Activated T-helper 2 cell treated with anti-CD3 and anti-CD28 coated beads, Interferon-gamma antibody, Interleukin-2, Interleukin-4, amounts not matched to agents 10 μg/mL and 5 μg/mL and 100 μg/mL, durations not matched to agents 14 hours and 24 hours and 36 hours (primary cell): Measurements from ENCODE around the gene ASS1. TPM values are rescaled to one million over a fixed set of nuclear protein-coding genes. Genes with fewer than 3 reads are reported as not detected.

Experiments
- DNase-seq: peaks from one replicate; pipeline ENCODE4 v3.0.0; 2021; ENCODE audit warnings: low spot score
- H3K27ac Mint-ChIP-seq: one replicate; pipeline ENCODE4 v1.8.0; 2021; ENCODE audit warnings: mixed read lengths
- H3K27me3 Mint-ChIP-seq: one replicate; pipeline ENCODE4 v1.8.0; 2021; ENCODE audit warnings: low read depth, mixed read lengths
- H3K36me3 Mint-ChIP-seq: one replicate; pipeline ENCODE4 v1.8.0; 2021; ENCODE audit warnings: low read depth, mixed read lengths
- H3K4me1 Mint-ChIP-seq: one replicate; pipeline ENCODE4 v1.8.0; 2021; ENCODE audit warnings: low read depth, mixed read lengths
- H3K4me3 Mint-ChIP-seq: one replicate; pipeline ENCODE4 v1.8.0; 2021; ENCODE audit warnings: low read depth, mild to moderate bottlenecking, moderate library complexity, mixed read lengths
- H3K9me3 Mint-ChIP-seq: one replicate; pipeline ENCODE4 v1.8.0; 2021; ENCODE audit warnings: mixed read lengths
- intact Hi-C: fragments of 100-400 bp; cut with micrococcal nuclease; formaldehyde crosslinking; loops from one replicate; pipeline ENCODE4 v1.15.1; 2023
- total RNA-seq: library from RNA; stranded (reverse); gene quantifications from 2 replicates; pipeline ENCODE4 v1.2.3, GENCODE V29; 2022

Gene ASS1
- total RNA-seq, 1 donor from 2014 or later = 3.2 TPM

GRCh38 chr9:130497139-130497538 is 52.4 kb downstream of the ASS1 start:
- no peaks in the 10 kb centered on the region for H3K4me1 Mint-ChIP-seq
- DNase-seq = no peak
- intact Hi-C loops = no loop called here
- H3K9me3 Mint-ChIP-seq = peaks cover 4% of the 10 kb centered on the region
- H3K4me3 Mint-ChIP-seq = no peak overlapping the region
- no peaks in the 10 kb centered on the region for H3K36me3 Mint-ChIP-seq
- H3K27ac Mint-ChIP-seq = no peak overlapping the region
- H3K27me3 Mint-ChIP-seq = no peaks in the 10 kb centered on the region

DNA sequence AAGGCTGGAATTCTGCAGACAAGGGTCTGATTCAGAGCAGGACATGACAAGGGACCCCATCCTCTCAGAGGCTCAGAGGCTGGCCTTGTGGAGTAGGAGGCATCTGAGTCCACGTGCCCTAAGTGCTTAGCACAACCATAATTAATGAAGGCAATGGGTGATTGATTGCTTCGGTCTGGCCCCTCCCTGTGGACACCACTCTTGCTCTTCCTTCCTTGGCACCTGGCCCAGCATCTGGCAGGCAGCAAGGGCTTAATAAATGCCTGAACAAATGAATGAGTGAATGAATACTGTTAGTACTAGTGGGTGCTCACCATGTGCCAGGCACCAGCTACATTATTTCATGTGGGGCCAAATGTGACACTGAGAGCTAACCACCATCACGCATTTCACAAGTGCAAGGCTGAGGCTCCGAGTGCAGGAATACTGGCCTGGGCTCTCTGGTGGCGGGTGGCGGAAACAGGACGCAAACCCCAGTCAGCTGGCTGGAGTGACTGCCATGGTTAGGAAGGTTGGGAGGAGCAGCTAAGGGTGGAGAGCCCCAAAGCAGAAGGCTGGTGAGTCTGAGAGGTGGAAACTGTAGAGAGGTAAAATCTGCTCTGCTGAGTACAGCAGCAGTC is 53.6 kb downstream of the ASS1 start:
- Mint-ChIP-seq H3K27ac (no peak overlapping the region), H3K4me1 (no peaks in the 10 kb centered on the region), H3K27me3 (no peaks in the 10 kb centered on the region), H3K4me3 (no peak overlapping the region), H3K9me3 (peaks cover 4% of the 10 kb centered on the region), H3K36me3 (no peaks in the 10 kb centered on the region)
- DNase-seq = no peak
- intact Hi-C loops = no loop called here

DNA sequence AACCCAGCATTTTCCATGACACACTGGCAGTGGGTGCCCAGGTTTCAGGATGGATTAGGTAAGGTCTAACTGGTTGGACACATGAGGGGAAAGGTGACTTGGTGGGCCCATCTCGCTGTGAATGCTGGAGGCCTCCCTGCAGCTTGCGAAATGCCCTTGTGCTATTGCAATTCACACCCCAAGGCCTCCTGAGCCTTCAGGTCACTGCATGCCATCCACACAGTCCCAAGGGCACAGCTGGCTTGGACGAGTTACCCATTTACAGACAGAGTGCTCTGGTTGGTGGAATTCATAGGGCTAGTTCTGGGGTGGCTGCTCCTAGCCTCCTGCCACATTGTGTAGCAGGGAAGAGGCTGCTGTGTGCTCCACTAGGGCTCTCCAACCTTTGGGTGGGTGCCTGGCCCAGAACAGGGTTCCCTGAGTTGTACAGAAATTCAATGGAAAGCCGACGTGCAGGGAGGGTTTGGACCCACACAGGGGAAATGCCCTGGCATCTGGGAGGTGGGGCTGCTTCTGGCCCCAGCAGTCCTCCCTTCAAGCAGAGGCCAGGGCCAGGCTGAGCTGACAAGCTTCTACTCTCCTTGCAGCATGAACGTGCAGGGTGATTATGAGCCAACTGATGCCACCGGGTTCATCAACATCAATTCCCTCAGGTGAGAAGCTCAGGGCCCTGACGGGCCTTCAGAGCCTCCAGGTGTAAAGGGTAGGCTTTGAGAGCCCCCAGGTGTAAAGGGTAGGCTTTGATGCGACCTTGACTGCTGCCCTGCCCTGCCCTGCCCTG is 54.3 kb downstream of the ASS1 start:
- Mint-ChIP-seq H3K4me3 (no peak overlapping the region), H3K9me3 (peaks cover 4% of the 10 kb centered on the region), H3K27ac (no peak overlapping the region), H3K27me3 (no peaks in the 10 kb centered on the region), H3K4me1 (no peaks in the 10 kb centered on the region), H3K36me3 (no peaks in the 10 kb centered on the region)
- intact Hi-C loops = no loop called here
- no peak for DNase-seq

DNA sequence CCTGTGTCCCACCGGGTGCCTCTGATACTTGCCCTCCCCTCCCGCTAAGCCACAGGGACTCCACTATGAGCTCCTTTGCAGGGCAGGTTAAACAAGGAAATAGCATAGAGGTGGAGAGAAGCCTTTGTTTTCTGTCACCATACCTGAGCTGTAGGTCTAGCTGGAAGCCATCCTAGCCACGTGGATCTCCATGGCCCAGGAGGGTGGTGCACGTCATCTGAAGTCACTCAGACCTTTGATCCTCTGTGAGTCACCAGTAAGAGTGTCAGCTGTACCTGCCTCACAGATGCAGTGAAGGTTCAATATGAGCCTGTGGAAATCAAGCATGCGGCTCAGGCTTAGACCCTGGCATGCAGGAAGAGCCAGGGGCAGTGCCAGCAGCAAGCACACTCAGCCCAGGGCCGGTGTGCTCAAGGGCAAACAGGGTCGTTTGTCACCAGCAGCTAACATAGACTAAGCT is 55.1 kb downstream of the ASS1 start:
- intact Hi-C loops = no loop called here
- DNase-seq = no peak
- Mint-ChIP-seq H3K4me3 (no peak overlapping the region), H3K27ac (no peak overlapping the region), H3K4me1 (no peaks in the 10 kb centered on the region), H3K9me3 (peaks cover 3% of the 10 kb centered on the region), H3K36me3 (no peaks in the 10 kb centered on the region), H3K27me3 (no peaks in the 10 kb centered on the region)

DNA sequence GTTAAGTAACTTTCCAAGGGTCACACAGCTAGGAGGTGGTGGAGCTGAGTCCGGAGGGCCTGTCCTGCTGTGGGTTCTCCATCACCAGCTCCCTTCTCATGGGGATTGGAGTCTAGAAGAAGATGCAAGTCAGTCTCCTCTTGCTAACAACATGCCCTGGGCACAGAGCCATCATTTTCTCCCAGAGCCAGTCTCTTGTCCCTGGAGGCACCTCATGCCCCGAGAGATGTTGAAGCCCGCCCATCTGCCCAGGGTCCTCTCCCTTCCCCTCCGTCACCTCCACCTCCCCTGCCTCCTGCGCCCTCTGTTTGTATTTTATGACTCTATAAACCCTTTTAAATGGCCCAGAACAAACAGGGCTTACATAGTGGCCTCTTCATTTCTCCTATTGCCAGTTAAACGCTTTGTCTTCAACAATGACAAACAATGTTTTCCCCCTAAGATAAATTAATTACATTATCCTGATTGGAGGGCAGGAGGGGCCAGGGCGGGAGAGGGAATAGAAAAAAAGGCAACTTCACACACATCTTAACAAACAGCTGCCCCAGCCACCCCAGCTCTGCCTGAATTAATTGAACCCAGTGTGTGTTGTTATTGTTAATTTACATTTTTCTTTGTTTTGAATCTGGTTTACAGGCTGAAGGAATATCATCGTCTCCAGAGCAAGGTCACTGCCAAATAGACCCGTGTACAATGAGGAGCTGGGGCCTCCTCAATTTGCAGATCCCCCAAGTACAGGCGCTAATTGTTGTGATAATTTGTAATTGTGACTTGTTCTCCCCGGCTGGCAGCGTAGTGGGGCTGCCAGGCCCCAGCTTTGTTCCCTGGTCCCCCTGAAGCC is 55.8 kb downstream of the ASS1 start:
- Mint-ChIP-seq H3K4me3 (no peak overlapping the region), H3K36me3 (no peaks in the 10 kb centered on the region), H3K27ac (no peak overlapping the region), H3K4me1 (no peaks in the 10 kb centered on the region), H3K9me3 (no peaks in the 10 kb centered on the region), H3K27me3 (no peaks in the 10 kb centered on the region)
- no peak for DNase-seq
- intact Hi-C loops = no loop called here

DNA sequence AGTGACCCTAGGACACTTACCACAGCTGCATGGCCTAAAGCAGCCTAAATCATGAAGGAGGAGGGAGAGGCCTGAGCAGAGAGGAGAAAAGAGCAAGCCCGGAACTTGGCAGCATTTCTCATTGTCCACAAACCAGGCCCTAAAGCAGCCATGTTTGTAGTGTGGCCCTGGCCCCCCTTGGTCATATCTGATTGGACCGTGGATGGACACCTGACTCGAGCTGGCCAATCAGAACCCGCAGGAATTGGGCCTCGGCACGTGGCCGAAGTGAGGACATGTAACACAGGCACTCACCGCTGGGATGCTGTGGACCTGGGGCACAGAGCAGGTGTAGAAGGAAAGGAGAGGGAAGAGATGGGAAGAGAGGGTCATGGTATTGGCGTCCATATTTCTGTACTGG is 56.9 kb downstream of the ASS1 start:
- H3K27ac Mint-ChIP-seq = no peak overlapping the region
- DNase-seq = no peak
- H3K4me1 Mint-ChIP-seq = no peaks in the 10 kb centered on the region
- no peaks in the 10 kb centered on the region for H3K36me3 Mint-ChIP-seq
- H3K4me3 Mint-ChIP-seq = no peak overlapping the region
- no peaks in the 10 kb centered on the region for H3K9me3 Mint-ChIP-seq
- intact Hi-C loops = no loop called here
- H3K27me3 Mint-ChIP-seq = no peaks in the 10 kb centered on the region

- no peaks in the 10 kb centered on the region for H3K9me3 Mint-ChIP-seq
- H3K27me3 Mint-ChIP-seq = peaks cover 2% of the 10 kb centered on the region
- H3K27ac Mint-ChIP-seq = no peak overlapping the region
- intact Hi-C loops = no loop called here
- no peaks in the 10 kb centered on the region for H3K4me1 Mint-ChIP-seq
- H3K36me3 Mint-ChIP-seq = no peaks in the 10 kb centered on the region
- no peak for DNase-seq
- no peak overlapping the region for H3K4me3 Mint-ChIP-seq
Measured at GRCh38 chr9:130508218-130508617, 63.5 kb downstream of the ASS1 start.

GRCh38 chr9:130512199-130512598 is 67.4 kb downstream of the ASS1 start:
- H3K36me3 Mint-ChIP-seq = no peaks in the 10 kb centered on the region
- H3K9me3 Mint-ChIP-seq = no peaks in the 10 kb centered on the region
- intact Hi-C loops = no loop called here
- H3K4me3 Mint-ChIP-seq = no peak overlapping the region
- H3K4me1 Mint-ChIP-seq = no peaks in the 10 kb centered on the region
- H3K27me3 Mint-ChIP-seq = peaks cover 2% of the 10 kb centered on the region
- DNase-seq = no peak
- H3K27ac Mint-ChIP-seq = no peak overlapping the region

- intact Hi-C loops = no loop called here
- Mint-ChIP-seq H3K27ac (no peak overlapping the region), H3K4me3 (no peak overlapping the region), H3K27me3 (peaks cover 2% of the 10 kb centered on the region), H3K4me1 (no peaks in the 10 kb centered on the region), H3K9me3 (no peaks in the 10 kb centered on the region), H3K36me3 (no peaks in the 10 kb centered on the region)
- no peak for DNase-seq
Measured at GRCh38 chr9:130513078-130513477, 68.3 kb downstream of the ASS1 start.

DNA sequence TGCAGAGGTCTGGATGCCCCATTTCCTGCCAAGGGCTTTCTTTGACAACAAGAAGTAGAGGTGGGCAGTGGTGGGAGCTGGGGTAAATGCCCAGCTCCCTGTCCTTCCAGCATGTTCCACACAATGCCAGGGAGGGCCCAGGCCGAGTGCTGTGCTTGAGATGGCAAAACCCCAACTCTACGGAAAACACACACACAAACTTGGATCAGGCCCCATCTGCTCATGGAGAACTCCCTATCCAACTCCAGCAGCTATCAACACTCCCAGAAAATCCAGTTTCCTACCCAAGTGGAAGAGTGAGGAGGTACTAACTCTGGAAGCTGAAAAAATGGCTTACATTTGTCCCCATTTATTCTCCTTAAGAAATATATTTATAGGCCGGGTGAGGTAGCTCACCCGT is 73.5 kb downstream of the ASS1 start:
- no peaks in the 10 kb centered on the region for H3K9me3 Mint-ChIP-seq
- H3K27me3 Mint-ChIP-seq = no peaks in the 10 kb centered on the region
- H3K4me1 Mint-ChIP-seq = no peaks in the 10 kb centered on the region
- no peak overlapping the region for H3K4me3 Mint-ChIP-seq
- intact Hi-C loops = no loop called here
- no peak overlapping the region for H3K27ac Mint-ChIP-seq
- DNase-seq = no peak
- H3K36me3 Mint-ChIP-seq = no peaks in the 10 kb centered on the region

DNA sequence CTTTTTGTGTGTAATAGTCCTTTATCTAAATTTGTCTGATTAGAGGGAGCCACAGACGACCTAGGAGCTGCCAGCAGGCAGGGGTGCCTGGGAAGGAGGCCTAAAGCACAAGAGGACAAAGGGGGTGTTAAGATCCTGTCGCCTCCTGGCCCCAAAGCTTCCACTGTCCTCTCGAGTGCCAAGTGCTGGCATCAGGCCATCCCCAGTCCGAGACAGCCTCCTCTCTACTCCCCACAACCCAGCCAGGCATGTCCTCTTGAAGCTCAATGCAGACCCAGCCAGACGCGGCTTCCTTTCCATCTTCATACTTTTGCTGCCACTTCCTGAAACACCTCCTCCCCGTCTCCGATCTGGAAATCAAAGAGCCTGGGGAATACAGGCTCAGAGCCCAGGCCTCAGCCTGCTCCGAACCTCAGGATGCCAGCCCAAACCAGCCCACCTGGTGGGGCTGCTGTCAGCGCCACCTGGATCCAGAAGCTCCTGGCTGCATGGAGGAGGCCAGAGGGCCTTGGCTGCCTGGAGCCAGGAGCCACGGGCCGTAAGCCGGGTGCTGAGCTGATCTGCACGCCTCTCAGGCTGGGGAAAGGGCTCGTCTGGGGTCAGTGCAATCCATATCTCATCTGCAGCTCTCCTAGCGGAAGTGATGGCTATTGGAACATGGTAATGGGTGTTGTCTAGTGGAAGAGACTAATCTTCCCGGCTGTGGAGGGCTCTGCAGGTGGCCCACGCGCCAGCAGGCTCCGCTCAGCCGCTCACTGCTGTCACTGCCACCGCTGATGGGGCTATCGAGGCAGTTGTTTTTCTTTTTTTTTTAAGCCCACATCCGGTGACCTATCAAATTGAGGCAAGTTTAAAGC is 74.4 kb downstream of the ASS1 start:
- H3K36me3 Mint-ChIP-seq = no peaks in the 10 kb centered on the region
- H3K27me3 Mint-ChIP-seq = no peaks in the 10 kb centered on the region
- DNase-seq = no peak
- H3K9me3 Mint-ChIP-seq = no peaks in the 10 kb centered on the region
- H3K27ac Mint-ChIP-seq = no peak overlapping the region
- intact Hi-C loops = no loop called here
- H3K4me1 Mint-ChIP-seq = no peaks in the 10 kb centered on the region
- no peak overlapping the region for H3K4me3 Mint-ChIP-seq

DNA sequence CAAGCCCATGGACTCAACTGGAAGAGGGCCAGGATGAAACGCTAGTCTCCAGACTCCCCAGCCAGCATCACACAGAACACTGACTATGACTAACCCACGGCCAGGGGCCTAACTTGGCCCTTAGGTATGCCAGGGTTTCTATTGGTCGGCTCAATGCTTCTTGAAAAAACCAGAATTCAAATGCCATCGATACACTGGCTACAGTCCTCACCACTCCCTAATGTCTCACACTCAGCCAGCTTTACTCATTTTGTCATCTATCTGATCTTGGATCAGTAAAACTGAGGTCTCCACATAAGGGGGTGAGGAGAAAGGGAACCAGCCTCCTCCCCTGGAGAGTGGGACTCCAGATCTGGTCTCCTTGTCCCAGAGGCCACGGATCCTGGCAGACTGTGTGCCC is 75.2 kb downstream of the ASS1 start:
- no peak for DNase-seq
- Mint-ChIP-seq H3K9me3 (no peaks in the 10 kb centered on the region), H3K36me3 (no peaks in the 10 kb centered on the region), H3K4me3 (no peak overlapping the region), H3K27me3 (no peaks in the 10 kb centered on the region), H3K4me1 (no peaks in the 10 kb centered on the region), H3K27ac (no peak overlapping the region)
- intact Hi-C loops = no loop called here
